Stimulated activated CD8-positive, alpha-beta memory T cell treated with anti-CD3 and anti-CD28 coated beads, Interleukin-12 subunit alpha, Interleukin-12 subunit beta, amount 100 ng/mL, for 4 hours (primary cell): Measurements from ENCODE around the gene RNF152.

Source experiments
- DNase-seq: peaks from one replicate; pipeline ENCODE4 v3.0.0-alpha.2; 2020; ENCODE audit warnings: low read depth

RNF152 gene

GRCh38 chr18:61854578-61855448 is 38.0 kb downstream of the RNF152 start:
- DNase-seq, result no peak

GRCh38 chr18:61853855-61854254 is 39.0 kb downstream of the RNF152 start:
- no peak for DNase-seq

- no peak for DNase-seq
These were observed 40.3 kb downstream of the RNF152 start for GRCh38 chr18:61852496-61852895.

GRCh38 chr18:61851940-61852451 is 40.8 kb downstream of the RNF152 start:
- no peak for DNase-seq

- no peak for DNase-seq
These were observed 41.5 kb downstream of the RNF152 start for GRCh38 chr18:61851279-61851678.

- no peak for DNase-seq
These were observed 42.1 kb downstream of the RNF152 start for GRCh38 chr18:61850756-61851155.

- no peak for DNase-seq
These were observed 45.5 kb downstream of the RNF152 start for GRCh38 chr18:61847164-61847791.

GRCh38 chr18:61845197-61845596 is 47.6 kb downstream of the RNF152 start:
- DNase-seq, result no peak

- no peak for DNase-seq
These were observed 48.1 kb downstream of the RNF152 start for GRCh38 chr18:61844726-61845125.

- DNase-seq, result no peak
These were observed 50.7 kb downstream of the RNF152 start for GRCh38 chr18:61842146-61842545.

- no peak for DNase-seq
These were observed 51.1 kb downstream of the RNF152 start for GRCh38 chr18:61841706-61842105.

GRCh38 chr18:61840324-61840723 is 52.5 kb downstream of the RNF152 start:
- no peak for DNase-seq

- DNase-seq, result no peak
These were observed 54.3 kb downstream of the RNF152 start for GRCh38 chr18:61838521-61838920.

- no peak for DNase-seq
These were observed 58.8 kb downstream of the RNF152 start for GRCh38 chr18:61833978-61834377.

GRCh38 chr18:61833387-61833786 is 59.4 kb downstream of the RNF152 start:
- DNase-seq, result no peak

- DNase-seq, result no peak
These were observed 59.9 kb downstream of the RNF152 start for GRCh38 chr18:61832858-61833257.

- no peak for DNase-seq
These were observed 61.7 kb downstream of the RNF152 start for GRCh38 chr18:61831071-61831470.

- DNase-seq, result no peak
These were observed 63.7 kb downstream of the RNF152 start for GRCh38 chr18:61829108-61829507.

- DNase-seq, result no peak
These were observed 65.2 kb downstream of the RNF152 start for GRCh38 chr18:61827591-61827990.

GRCh38 chr18:61825386-61825785 is 67.4 kb downstream of the RNF152 start:
- DNase-seq, result no peak

GRCh38 chr18:61824733-61825363 is 68.0 kb downstream of the RNF152 start:
- DNase-seq, result no peak

- DNase-seq, result no peak
These were observed 69.2 kb downstream of the RNF152 start for GRCh38 chr18:61823595-61823994.

- no peak for DNase-seq
These were observed 69.9 kb downstream of the RNF152 start for GRCh38 chr18:61822879-61823278.
